KOPT-K1 (cell line): Measurements from ENCODE around the gene FAM83E.

ENCODE experiments used
- H3K27ac ChIP-seq: fragments of 200-600 bp; sonication (generic); 2 replicates; pipeline ENCODE4 v1.5.1; 2016; ENCODE audit warnings: antibody characterized with exemption, mild to moderate bottlenecking, low read depth, low read length; ENCODE audit not compliant: poor library complexity, severe bottlenecking
- H3K36me3 ChIP-seq: fragments of 200-600 bp; sonication (generic); 2 replicates; pipeline ENCODE4 v1.5.1; 2017; ENCODE audit warnings: antibody characterized with exemption, mild to moderate bottlenecking, low read length, moderate library complexity; ENCODE audit not compliant: insufficient read depth
- H3K9me3 ChIP-seq: fragments of 200-600 bp; sonication (generic); 2 replicates; pipeline ENCODE4 v1.5.1; 2017; ENCODE audit warnings: antibody characterized with exemption, low read length, mild to moderate bottlenecking; ENCODE audit not compliant: insufficient read depth, poor library complexity, severe bottlenecking

The FAM83E gene

DNA sequence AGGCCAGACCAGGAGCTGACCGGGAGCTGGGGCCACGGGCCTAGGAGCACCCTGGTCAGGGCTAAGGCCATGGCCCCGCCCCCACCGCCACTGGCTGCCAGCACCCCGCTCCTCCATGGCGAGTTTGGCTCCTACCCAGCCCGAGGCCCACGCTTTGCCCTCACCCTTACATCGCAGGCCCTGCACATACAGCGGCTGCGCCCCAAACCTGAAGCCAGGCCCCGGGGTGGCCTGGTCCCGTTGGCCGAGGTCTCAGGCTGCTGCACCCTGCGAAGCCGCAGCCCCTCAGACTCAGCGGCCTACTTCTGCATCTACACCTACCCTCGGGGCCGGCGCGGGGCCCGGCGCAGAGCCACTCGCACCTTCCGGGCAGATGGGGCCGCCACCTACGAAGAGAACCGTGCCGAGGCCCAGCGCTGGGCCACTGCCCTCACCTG lies 11.0 kb upstream of the FAM83E start:
- H3K9me3 ChIP-seq: no peaks in the 10 kb centered on the region
- no peak overlapping the region for H3K27ac ChIP-seq
- H3K36me3 ChIP-seq: peaks cover 55% of the 10 kb centered on the region

DNA sequence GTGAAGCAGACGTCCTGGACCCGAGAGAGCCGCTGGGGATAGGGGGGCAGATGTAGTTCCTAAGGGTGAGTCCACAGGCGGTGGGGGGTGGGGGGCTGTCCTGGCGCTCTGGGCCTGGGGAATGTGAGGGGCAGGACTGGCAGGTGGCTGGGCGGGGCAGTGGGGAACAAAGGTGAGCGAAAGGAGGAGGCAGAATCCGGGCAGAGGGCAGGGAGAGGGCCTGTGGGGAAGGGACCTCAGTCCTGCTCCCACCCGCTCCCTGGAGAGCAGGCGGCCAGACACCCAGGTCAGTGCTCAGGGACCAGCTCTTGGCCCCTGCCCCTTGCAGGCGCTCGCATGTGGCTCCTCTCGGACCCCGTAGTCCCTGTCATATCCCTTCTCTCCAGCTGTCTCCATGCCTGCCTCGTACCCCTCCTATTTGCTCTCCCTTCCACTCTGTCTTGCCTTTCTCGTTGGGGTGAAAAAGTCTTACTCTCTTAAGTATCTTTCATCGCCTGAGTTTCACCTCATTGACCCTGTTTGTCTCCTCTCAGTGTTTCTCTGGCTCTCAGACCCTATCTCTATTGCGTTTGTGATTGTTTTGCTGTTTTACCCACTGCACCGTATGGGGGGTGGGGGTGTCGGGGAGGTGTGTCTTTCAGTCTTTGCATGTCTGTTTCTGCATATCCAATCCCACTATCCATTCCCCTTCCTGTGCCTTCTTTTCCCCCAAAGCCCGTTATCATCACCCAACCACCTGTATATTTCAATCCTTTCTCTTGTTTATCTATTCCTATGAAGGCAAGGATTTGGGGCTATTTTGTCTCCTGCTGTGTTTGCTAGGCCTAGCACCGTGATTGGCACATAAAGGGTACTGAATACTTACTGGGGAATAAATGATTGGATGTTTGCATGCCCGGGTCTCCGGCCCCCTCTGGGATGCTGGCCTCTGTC lies 10.2 kb upstream of the FAM83E start:
- H3K36me3 ChIP-seq: peaks cover 46% of the 10 kb centered on the region
- no peaks in the 10 kb centered on the region for H3K9me3 ChIP-seq
- peak overlapping the region; percentile 59 for H3K27ac ChIP-seq

- H3K9me3 ChIP-seq: no peaks in the 10 kb centered on the region
- peaks cover 37% of the 10 kb centered on the region; the same call in 1 of the 2 replicates for H3K36me3 ChIP-seq
- peak overlapping the region; percentile 59 for H3K27ac ChIP-seq
These were observed 9.3 kb upstream of the FAM83E start for GRCh38 chr19:48624067-48624594.

- Histone ChIP-seq H3K36me3 (peaks cover 36% of the 10 kb centered on the region; the same call in 1 of the 2 replicates), H3K27ac (peak overlapping the region; percentile 52), H3K9me3 (no peaks in the 10 kb centered on the region)
These were observed 8.7 kb upstream of the FAM83E start for GRCh38 chr19:48623556-48624066.

GRCh38 chr19:48619692-48620585 lies 5.1 kb upstream of the FAM83E start:
- H3K27ac ChIP-seq: peak overlapping the region; percentile 88

GRCh38 chr19:48618916-48619691 lies 4.2 kb upstream of the FAM83E start, which contains the start of the genes RPL18 and SPHK2:
Gene RPL18, minus strand, starts transcription at chr19:48619178. Its CDS starts 35 bp downstream, at chr19:48619143.
Gene SPHK2, plus strand, starts transcription at chr19:48619506. Its CDS starts 1,009 bp downstream, at chr19:48620515.
- Histone ChIP-seq H3K36me3 (peaks cover 48% of the 10 kb centered on the region), H3K27ac (peak within 1 kb of the TSS; percentile 88), H3K9me3 (no peaks in the 10 kb centered on the region)

More at GRCh38 chr19:48619692-48620585, 5.1 kb upstream of the FAM83E start:
- Histone ChIP-seq H3K9me3 (no peaks in the 10 kb centered on the region), H3K36me3 (peaks cover 43% of the 10 kb centered on the region)

DNA sequence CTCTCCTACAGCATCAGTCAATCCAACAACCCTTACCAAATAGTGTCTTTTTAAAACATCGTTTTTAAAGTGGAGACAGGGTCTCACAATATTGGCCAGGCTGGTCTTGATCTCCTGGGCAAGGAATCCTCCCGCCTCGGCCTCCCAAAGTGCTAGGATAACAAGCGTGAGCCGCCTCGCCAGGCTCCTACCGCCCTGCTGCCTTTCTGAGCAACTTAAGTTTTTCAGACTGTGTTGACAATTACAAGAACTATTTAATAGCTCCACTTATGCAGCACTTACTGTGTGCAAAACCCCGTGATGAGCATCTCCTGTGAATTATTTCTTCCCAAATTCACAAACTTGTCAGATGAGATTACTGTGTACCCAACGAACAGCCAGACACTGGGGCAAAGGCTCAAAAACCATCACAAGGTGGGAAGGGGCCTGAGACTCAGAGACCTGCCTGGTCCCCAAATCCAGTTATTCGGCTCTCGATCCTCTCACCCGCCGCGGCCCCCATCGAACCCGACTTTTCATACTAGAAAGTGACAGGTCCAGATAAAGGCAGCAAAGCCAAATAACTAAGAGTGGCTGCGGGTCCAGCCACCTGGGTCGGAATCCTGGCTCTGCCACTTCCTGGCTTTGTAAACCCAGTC lies 3.5 kb upstream of the FAM83E start:
- Histone ChIP-seq H3K9me3 (no peaks in the 10 kb centered on the region), H3K36me3 (peaks cover 55% of the 10 kb centered on the region), H3K27ac (peak overlapping the region; percentile 88)

DNA sequence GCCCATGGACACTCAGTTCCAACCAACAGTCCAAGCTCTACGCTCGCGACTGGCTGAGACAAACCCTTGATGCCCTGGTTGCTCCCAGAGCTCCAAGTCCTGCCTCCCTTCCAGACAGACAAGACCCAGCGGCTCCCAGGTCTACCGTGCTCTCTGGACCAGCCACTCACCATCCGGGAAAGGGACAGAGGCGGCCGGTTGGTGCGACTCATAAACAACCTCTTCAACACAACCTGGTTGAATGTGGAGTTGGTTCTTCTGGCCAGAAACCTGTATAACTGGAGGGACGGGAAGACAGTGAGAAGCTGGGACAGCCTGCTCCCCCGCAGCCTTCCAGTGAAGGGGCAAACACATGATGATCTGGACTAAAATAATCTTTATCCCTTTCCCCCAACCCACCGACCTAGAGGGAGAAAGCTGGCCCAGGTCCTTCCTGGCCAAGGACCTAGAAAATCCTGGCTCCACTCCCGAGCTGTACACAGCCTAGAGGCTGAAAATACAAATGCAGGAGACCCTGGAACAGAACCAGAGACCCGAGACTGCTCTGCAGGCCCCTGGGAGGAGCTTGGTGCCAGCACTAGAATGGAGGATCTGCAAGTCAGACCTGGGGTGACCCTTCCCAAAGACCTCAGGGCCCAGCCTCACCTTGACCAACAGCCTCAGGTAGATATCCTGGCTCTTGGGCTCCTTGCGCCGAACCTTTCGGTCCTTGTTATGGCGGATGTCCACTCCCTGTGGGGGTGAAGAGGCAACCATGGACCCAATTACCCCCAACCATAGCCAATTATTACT lies 2.5 kb upstream of the FAM83E start:
- peak overlapping the region; percentile 88 for H3K27ac ChIP-seq
- H3K9me3 ChIP-seq: no peaks in the 10 kb centered on the region
- peaks cover 57% of the 10 kb centered on the region for H3K36me3 ChIP-seq

GRCh38 chr19:48616491-48617056 lies 1.7 kb upstream of the FAM83E start:
- Histone ChIP-seq H3K27ac (no peak overlapping the region), H3K36me3 (peaks cover 56% of the 10 kb centered on the region), H3K9me3 (no peaks in the 10 kb centered on the region)

GRCh38 chr19:48616041-48616436 lies 1.2 kb upstream of the FAM83E start:
- H3K27ac ChIP-seq: no peak overlapping the region
- peaks cover 56% of the 10 kb centered on the region for H3K36me3 ChIP-seq

GRCh38 chr19:48615231-48616040 lies 560 bp upstream of the FAM83E start:
- no peak overlapping the region for H3K27ac ChIP-seq
- H3K36me3 ChIP-seq: peaks cover 56% of the 10 kb centered on the region
- no peaks in the 10 kb centered on the region for H3K9me3 ChIP-seq

More at GRCh38 chr19:48616041-48616436, 1.2 kb upstream of the FAM83E start:
- H3K9me3 ChIP-seq: no peaks in the 10 kb centered on the region

DNA sequence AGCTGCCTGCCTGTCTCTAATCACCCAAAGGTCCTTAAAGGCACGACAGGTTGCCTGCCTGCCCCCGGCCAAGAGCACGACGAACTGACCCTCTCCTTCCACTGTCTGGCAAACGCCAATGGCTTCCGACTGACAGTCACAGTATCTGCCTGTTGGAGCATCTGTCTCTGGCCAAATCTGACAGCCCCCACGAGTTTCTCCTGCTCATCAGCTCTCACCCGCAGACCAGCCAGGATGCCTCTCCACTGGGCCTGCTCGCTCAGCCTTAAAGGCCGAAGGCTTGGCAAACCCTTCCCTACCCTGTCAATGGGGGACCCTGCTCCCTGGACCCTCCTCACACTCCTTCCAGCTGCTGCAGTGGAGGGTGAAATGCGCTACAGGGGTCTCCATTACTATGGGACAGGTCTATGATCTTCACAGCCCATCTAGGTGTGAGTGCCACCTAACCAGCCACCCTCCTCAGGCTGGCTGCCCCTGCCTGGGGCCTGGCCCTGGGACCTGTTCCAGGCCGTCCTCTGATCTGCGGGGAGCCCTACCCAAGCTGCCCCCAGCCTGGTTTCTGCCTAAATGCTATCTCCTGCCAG lies 932 bp downstream of the FAM83E start:
- Histone ChIP-seq H3K27ac (no peak overlapping the region), H3K36me3 (peaks cover 56% of the 10 kb centered on the region), H3K9me3 (no peaks in the 10 kb centered on the region)
